SK-N-SH treated with all-trans-retinoic acid at 6 μM for 48 hours (cell line): ENCODE results near the gene ABHD2.

Experiments used
- ARNTL ChIP-seq: fragments of 450-650 bp; formaldehyde crosslinking; IDR thresholded peaks from 2 replicates; pipeline ENCODE4 v1.5.0; 2020; ENCODE audit warnings: low read depth, mild to moderate bottlenecking, moderate library complexity, borderline replicate concordance
- CREB5 ChIP-seq: fragments of 250-450 bp; sonication (Bioruptor Pico); IDR thresholded peaks from 2 replicates; pipeline ENCODE4 v1.5.1; 2020; ENCODE audit warnings: low read depth, mild to moderate bottlenecking, moderate library complexity
- ESRRG ChIP-seq: fragments of 250-450 bp; sonication (Bioruptor Pico); IDR thresholded peaks from 2 replicates; pipeline ENCODE4 v1.6.1; 2021; ENCODE audit warnings: mild to moderate bottlenecking
- GLIS3 ChIP-seq: fragments of 250-450 bp; sonication (Bioruptor Pico); IDR thresholded peaks from 2 replicates; pipeline ENCODE4 v1.5.0; 2020; ENCODE audit warnings: mild to moderate bottlenecking, moderate library complexity
- POU6F1 ChIP-seq: fragments of 250-450 bp; sonication (Bioruptor Pico); IDR thresholded peaks from 2 replicates; pipeline ENCODE4 v1.8.0; 2021; ENCODE audit warnings: low read depth, mild to moderate bottlenecking, moderate library complexity, borderline replicate concordance
- PPARA ChIP-seq: fragments of 250-450 bp; sonication (Bioruptor Pico); IDR thresholded peaks from 2 replicates; pipeline ENCODE4 v1.5.0; 2020; ENCODE audit warnings: mild to moderate bottlenecking, borderline replicate concordance
- RARB ChIP-seq: fragments of 250-450 bp; sonication (Bioruptor Pico); IDR thresholded peaks from 2 replicates; pipeline ENCODE4 v1.8.0; 2021; ENCODE audit warnings: mild to moderate bottlenecking, moderate library complexity
- ZFP30 ChIP-seq: fragments of 450-650 bp; formaldehyde crosslinking; IDR thresholded peaks from 2 replicates; pipeline ENCODE4 v1.5.0; 2022; ENCODE audit warnings: mild to moderate bottlenecking, moderate library complexity
- ZNF565 ChIP-seq: fragments of 450-650 bp; formaldehyde crosslinking; conservative IDR thresholded peaks from 2 replicates; pipeline ENCODE4 v1.5.0; 2020; ENCODE audit warnings: low read depth, mild to moderate bottlenecking, moderate library complexity
- ZNF70 ChIP-seq: fragments of 450-650 bp; formaldehyde crosslinking; IDR thresholded peaks from 2 replicates; pipeline ENCODE4 v1.5.0; 2020; ENCODE audit warnings: mild to moderate bottlenecking, moderate library complexity
- TF ChIP-seq, protein P1 (sequence below): fragments of 250-450 bp; sonication (Bioruptor Pico); IDR thresholded peaks from 2 replicates; pipeline ENCODE4 v1.8.0; 2020; ENCODE audit warnings: mild to moderate bottlenecking, moderate library complexity, borderline replicate concordance

DNA sequence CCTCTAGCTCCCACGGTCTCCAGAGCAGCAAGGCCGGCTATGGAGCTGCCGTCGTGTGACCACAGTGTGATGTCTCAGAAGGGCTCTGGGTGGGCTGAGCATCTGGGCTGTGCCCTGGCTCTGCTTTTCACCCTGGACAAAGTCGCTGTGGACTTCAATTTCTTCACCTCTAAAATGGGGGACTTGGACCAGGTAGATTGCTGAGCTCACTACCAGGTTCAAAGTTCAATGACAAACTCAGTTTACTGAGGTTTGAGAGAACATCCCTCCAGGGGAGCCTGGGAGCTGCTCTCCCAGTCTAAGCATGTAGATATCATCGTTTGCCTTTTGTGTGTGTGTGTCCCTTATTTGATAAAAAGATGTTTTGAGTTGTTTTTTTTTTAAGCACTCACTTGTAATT, 108.0 kb downstream of the ABHD2 start:
- no peak for TF ChIP-seq POU6F1
- no peak for TF ChIP-seq RARB (CRISPR knock-in tag)
- TF ChIP-seq, protein P1, sequence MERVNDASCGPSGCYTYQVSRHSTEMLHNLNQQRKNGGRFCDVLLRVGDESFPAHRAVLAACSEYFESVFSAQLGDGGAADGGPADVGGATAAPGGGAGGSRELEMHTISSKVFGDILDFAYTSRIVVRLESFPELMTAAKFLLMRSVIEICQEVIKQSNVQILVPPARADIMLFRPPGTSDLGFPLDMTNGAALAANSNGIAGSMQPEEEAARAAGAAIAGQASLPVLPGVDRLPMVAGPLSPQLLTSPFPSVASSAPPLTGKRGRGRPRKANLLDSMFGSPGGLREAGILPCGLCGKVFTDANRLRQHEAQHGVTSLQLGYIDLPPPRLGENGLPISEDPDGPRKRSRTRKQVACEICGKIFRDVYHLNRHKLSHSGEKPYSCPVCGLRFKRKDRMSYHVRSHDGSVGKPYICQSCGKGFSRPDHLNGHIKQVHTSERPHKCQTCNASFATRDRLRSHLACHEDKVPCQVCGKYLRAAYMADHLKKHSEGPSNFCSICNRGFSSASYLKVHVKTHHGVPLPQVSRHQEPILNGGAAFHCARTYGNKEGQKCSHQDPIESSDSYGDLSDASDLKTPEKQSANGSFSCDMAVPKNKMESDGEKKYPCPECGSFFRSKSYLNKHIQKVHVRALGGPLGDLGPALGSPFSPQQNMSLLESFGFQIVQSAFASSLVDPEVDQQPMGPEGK (CRISPR knock-in tag): no peak
- no peak for TF ChIP-seq PPARA (CRISPR knock-in tag)
- no peak for TF ChIP-seq GLIS3 (CRISPR knock-in tag)
- no peak for TF ChIP-seq CREB5 (CRISPR knock-in tag)
- no peak for TF ChIP-seq ZNF70 (CRISPR knock-in tag)
- TF ChIP-seq ZNF565 (CRISPR knock-in tag): no peak
- no peak for TF ChIP-seq ESRRG (CRISPR knock-in tag)
- no peak for TF ChIP-seq ZFP30 (CRISPR knock-in tag)
- TF ChIP-seq ARNTL (CRISPR knock-in tag): no peak
